ENCODE measurements around the gene ITGB7.

- no peak for TF ChIP-seq CTCF (IDR thresholded peaks at IDR 0.05)
- TF ChIP-seq TCF12 (IDR thresholded peaks at IDR 0.05) = no peak
- no peak for TF ChIP-seq JUND (IDR thresholded peaks at IDR 0.05)
- no peak for TF ChIP-seq SIN3A (IDR thresholded peaks at IDR 0.05; ENCODE audit: borderline replicate concordance, low read depth, low read length)
- no peak for TF ChIP-seq MAX (IDR thresholded peaks at IDR 0.05; ENCODE audit: low read depth)
- no peak for TF ChIP-seq RAD21 (IDR thresholded peaks at IDR 0.05; ENCODE audit: low read length)
- TF ChIP-seq YY1 (IDR thresholded peaks at IDR 0.05; ENCODE audit: low read depth) = no peak
- TF ChIP-seq CHD2 (IDR thresholded peaks at IDR 0.05; ENCODE audit: low read length, partially characterized antibody) = no peak
- no peak for TF ChIP-seq REST (IDR thresholded peaks at IDR 0.05; ENCODE audit: low read depth, low read length)
- no peak for TF ChIP-seq ZBTB33 (IDR thresholded peaks at IDR 0.05; ENCODE audit: borderline replicate concordance, low read depth)
- no peak for TF ChIP-seq FOSL2 (IDR thresholded peaks at IDR 0.05; ENCODE audit: borderline replicate concordance, low read depth)
- no peak for TF ChIP-seq PBX3 (IDR thresholded peaks at IDR 0.05)
Observed at GRCh38 chr12:53254816-53255545, 47.9 kb upstream of the ITGB7 start.
